ENCODE measurements around the gene SLC8A1. TPM values are rescaled to one million over a fixed set of nuclear protein-coding genes. Genes with fewer than 3 reads are reported as not detected.

The SLC8A1 gene
- total and polyA plus RNA-seq, 2 donors (not counting 1 experiment from before 2014, with no cell fraction given) = 17.4 to 109 TPM

GRCh38 chr2:40273734-40274182 is 178.1 kb downstream of the SLC8A1 start:
- no peak overlapping the region for H2AFZ ChIP-seq (ENCODE audit: low read length)
- H3K27ac ChIP-seq (ENCODE audit: insufficient read depth, low read length) = no peak overlapping the region
- TF ChIP-seq EZH2 (IDR thresholded peaks at IDR 0.05; ENCODE audit: low read length, missing control alignments) = no peak
- no peak for TF ChIP-seq CTCF (conservative IDR thresholded peaks at IDR 0.05 in 1 of 2, IDR thresholded peaks at IDR 0.05 in 1 of 2; ENCODE audit: low read depth in 1 of 2, low read length in 2 of 2)
- H3K4me3 ChIP-seq (replicated peaks in 1 of 4; ENCODE audit: control extremely low read depth in 1 of 4, insufficient read depth in 1 of 4, low read depth in 3 of 4, low read length in 4 of 4) = no peak overlapping the region
- H3K9ac ChIP-seq (ENCODE audit: insufficient read depth, low read length) = no peak overlapping the region
- no peak overlapping the region for H3K4me2 ChIP-seq (ENCODE audit: extremely low read depth, insufficient read depth, low read length)
- no peaks in the 10 kb centered on the region for H3K9me3 ChIP-seq (ENCODE audit: control insufficient read depth, insufficient read depth, low read depth, low read length)
- no peaks in the 10 kb centered on the region for H3K36me3 ChIP-seq (ENCODE audit: control insufficient read depth, insufficient read depth, low read length)
- peak in 1 of 2 donors; percentile 62 for DNase-seq (ENCODE audit: low read depth in 2 of 2)
- H3K4me1 ChIP-seq (ENCODE audit: control insufficient read depth, extremely low read depth, insufficient read depth, low read length) = no peaks in the 10 kb centered on the region
- no peaks in the 10 kb centered on the region for H3K79me2 ChIP-seq (ENCODE audit: control insufficient read depth, insufficient read depth, low read length)
- no peaks in the 10 kb centered on the region for H4K20me1 ChIP-seq (ENCODE audit: control insufficient read depth, extremely low read depth, insufficient read depth, low read length)
- H3K27me3 ChIP-seq (ENCODE audit: control insufficient read depth, insufficient read depth, low read length) = no peaks in the 10 kb centered on the region

- no peaks in the 10 kb centered on the region for H3K27me3 ChIP-seq (ENCODE audit: control insufficient read depth, insufficient read depth, low read length)
These were observed 180.8 kb downstream of the SLC8A1 start for GRCh38 chr2:40271094-40271493.

GRCh38 chr2:40270372-40270771 is 181.5 kb downstream of the SLC8A1 start:
- Histone ChIP-seq H3K4me3 (replicated peaks in 1 of 4; ENCODE audit: control extremely low read depth in 1 of 4, insufficient read depth in 1 of 4, low read depth in 3 of 4, low read length in 4 of 4) (no peak overlapping the region), H2AFZ (ENCODE audit: low read length) (no peak overlapping the region), H3K9ac (ENCODE audit: insufficient read depth, low read length) (no peak overlapping the region), H3K4me1 (ENCODE audit: control insufficient read depth, extremely low read depth, insufficient read depth, low read length) (no peaks in the 10 kb centered on the region), H4K20me1 (ENCODE audit: control insufficient read depth, extremely low read depth, insufficient read depth, low read length) (no peaks in the 10 kb centered on the region), H3K27ac (ENCODE audit: insufficient read depth, low read length) (no peak overlapping the region), H3K4me2 (ENCODE audit: extremely low read depth, insufficient read depth, low read length) (no peak overlapping the region), H3K79me2 (ENCODE audit: control insufficient read depth, insufficient read depth, low read length) (no peaks in the 10 kb centered on the region), H3K36me3 (ENCODE audit: control insufficient read depth, insufficient read depth, low read length) (no peaks in the 10 kb centered on the region), H3K27me3 (ENCODE audit: control insufficient read depth, insufficient read depth, low read length) (no peaks in the 10 kb centered on the region), H3K9me3 (ENCODE audit: control insufficient read depth, insufficient read depth, low read depth, low read length) (no peaks in the 10 kb centered on the region)
- no peak for TF ChIP-seq CTCF (conservative IDR thresholded peaks at IDR 0.05 in 1 of 2, IDR thresholded peaks at IDR 0.05 in 1 of 2; ENCODE audit: low read depth in 1 of 2, low read length in 2 of 2)
- no peak for TF ChIP-seq EZH2 (IDR thresholded peaks at IDR 0.05; ENCODE audit: low read length, missing control alignments)
- no peak for DNase-seq (ENCODE audit: low read depth in 2 of 2)

More at GRCh38 chr2:40271094-40271493, 180.8 kb downstream of the SLC8A1 start:
- TF ChIP-seq EZH2 (IDR thresholded peaks at IDR 0.05; ENCODE audit: low read length, missing control alignments) = no peak
- TF ChIP-seq CTCF (conservative IDR thresholded peaks at IDR 0.05 in 1 of 2, IDR thresholded peaks at IDR 0.05 in 1 of 2; ENCODE audit: low read depth in 1 of 2, low read length in 2 of 2) = no peak
- Histone ChIP-seq H3K27ac (ENCODE audit: insufficient read depth, low read length) (no peak overlapping the region), H3K4me1 (ENCODE audit: control insufficient read depth, extremely low read depth, insufficient read depth, low read length) (no peaks in the 10 kb centered on the region), H3K4me3 (replicated peaks in 1 of 4; ENCODE audit: control extremely low read depth in 1 of 4, insufficient read depth in 1 of 4, low read depth in 3 of 4, low read length in 4 of 4) (no peak overlapping the region), H3K4me2 (ENCODE audit: extremely low read depth, insufficient read depth, low read length) (no peak overlapping the region), H3K79me2 (ENCODE audit: control insufficient read depth, insufficient read depth, low read length) (no peaks in the 10 kb centered on the region), H3K9me3 (ENCODE audit: control insufficient read depth, insufficient read depth, low read depth, low read length) (no peaks in the 10 kb centered on the region), H3K36me3 (ENCODE audit: control insufficient read depth, insufficient read depth, low read length) (no peaks in the 10 kb centered on the region), H4K20me1 (ENCODE audit: control insufficient read depth, extremely low read depth, insufficient read depth, low read length) (no peaks in the 10 kb centered on the region), H3K9ac (ENCODE audit: insufficient read depth, low read length) (no peak overlapping the region), H2AFZ (ENCODE audit: low read length) (no peak overlapping the region)
- no peak for DNase-seq (ENCODE audit: low read depth in 2 of 2)
